HepG2 (cell line): ENCODE results near the gene MCAT.

Experiments
- HIVEP1 ChIP-seq: sonication (generic); formaldehyde crosslinking; IDR thresholded peaks from 2 replicates; pipeline ENCODE4 v1.4.0; 2020; ENCODE audit warnings: mild to moderate bottlenecking, missing genetic modification reagents
- LBX2 ChIP-seq: sonication (generic); formaldehyde crosslinking; IDR thresholded peaks from 2 replicates; pipeline ENCODE4 v1.5.0; 2020; ENCODE audit warnings: missing genetic modification reagents, mild to moderate bottlenecking, borderline replicate concordance
- MYNN ChIP-seq: sonication (generic); formaldehyde crosslinking; IDR thresholded peaks from 2 replicates; pipeline ENCODE4 v1.4.0; 2020; ENCODE audit warnings: mild to moderate bottlenecking, low read depth, missing genetic modification reagents
- NFE2L2 ChIP-seq: fragments of 150-350 bp; IDR thresholded peaks from 2 replicates; pipeline ENCODE4 v1.6.1; 2014; ENCODE audit warnings: low read length
- NFYB ChIP-seq: sonication (generic); formaldehyde crosslinking; IDR thresholded peaks from 2 replicates; pipeline ENCODE4 v1.4.0; 2020; ENCODE audit warnings: missing genetic modification reagents
- RFX5 ChIP-seq: IDR thresholded peaks from 2 replicates; pipeline ENCODE4 v1.6.1; 2011; ENCODE audit warnings: low read depth, low read length, improper control_type of control experiment
- SCMH1 ChIP-seq: sonication (generic); formaldehyde crosslinking; IDR thresholded peaks from 2 replicates; pipeline ENCODE4 v1.9.0; 2021; ENCODE audit warnings: missing genetic modification reagents, mild to moderate bottlenecking, borderline replicate concordance
- SMYD3 ChIP-seq: sonication (generic); formaldehyde crosslinking; IDR thresholded peaks from 2 replicates; pipeline ENCODE4 v1.8.1; 2023; ENCODE audit warnings: mild to moderate bottlenecking, missing genetic modification reagents
- SP1 ChIP-seq, 2 experiments: fragments of 450-650 bp in 1 of 2; sonication (generic) in 1 of 2; formaldehyde crosslinking in 1 of 2; IDR thresholded peaks; 2 replicates each; pipeline versions ENCODE4 v1.4.0 to v1.6.1; 2016 to 2020; ENCODE audit warnings: missing genetic modification reagents in 1 of 2
- SP5 ChIP-seq: IDR thresholded peaks from 2 replicates; pipeline ENCODE4 v1.6.1; 2016; ENCODE audit warnings: low read depth, borderline replicate concordance
- U2AF1 ChIP-seq: fragments of 200-400 bp; formaldehyde crosslinking; optimal IDR thresholded peaks from 2 replicates; pipeline ENCODE3; 2017; ENCODE audit warnings: mild to moderate bottlenecking, low read depth, low read length
- ZFYVE20 ChIP-seq: sonication (generic); formaldehyde crosslinking; IDR thresholded peaks from 2 replicates; pipeline ENCODE4 v1.8.0; 2023; ENCODE audit warnings: low read depth, mild to moderate bottlenecking, moderate library complexity, missing genetic modification reagents, borderline replicate concordance

- no peak for TF ChIP-seq LBX2 (CRISPR knock-in tag)
- no peak for TF ChIP-seq MYNN
- TF ChIP-seq HIVEP1 (CRISPR knock-in tag), result no peak
- TF ChIP-seq SMYD3 (CRISPR knock-in tag), result no peak
- no peak for TF ChIP-seq NFYB (CRISPR knock-in tag)
- TF ChIP-seq SP5 (CRISPR knock-in tag), result no peak
- TF ChIP-seq U2AF1, result no peak
- no peak for TF ChIP-seq RFX5
- no peak for TF ChIP-seq NFE2L2
- TF ChIP-seq ZFYVE20, result no peak
- TF ChIP-seq SP1 (IDR thresholded peaks at IDR 0.05), result no peak
- no peak for TF ChIP-seq SP1 (CRISPR knock-in tag; IDR thresholded peaks at IDR 0.05)
- no peak for TF ChIP-seq SCMH1
These were observed 36.9 kb downstream of the MCAT start for GRCh38 chr22:43106302-43106701.
